Stimulated activated CD4-positive, alpha-beta T cell treated with anti-CD3 and anti-CD28 coated beads, Interleukin-4, amount 100 ng/mL, for 1 hour (primary cell): ENCODE data around the gene FHIT.
A peak's percentile ranks its signal among the peaks of the same experiment; 100 is the strongest.

Source experiments
- DNase-seq: peaks from one replicate; pipeline ENCODE4 v3.0.0-alpha.2; 2020

The FHIT gene

GRCh38 chr3:60178931-60179653 is 1072.2 kb downstream of the FHIT start:
- no peak for DNase-seq

- no peak for DNase-seq
Observed at GRCh38 chr3:60177726-60178125, 1073.5 kb downstream of the FHIT start.

GRCh38 chr3:60176614-60177013 is 1074.6 kb downstream of the FHIT start:
- no peak for DNase-seq

- no peak for DNase-seq
Observed at GRCh38 chr3:60175680-60176079, 1075.6 kb downstream of the FHIT start.

- DNase-seq = no peak
Observed at GRCh38 chr3:60169755-60170154, 1081.5 kb downstream of the FHIT start.

- DNase-seq = no peak
Observed at GRCh38 chr3:60167186-60167585, 1084.1 kb downstream of the FHIT start.

- no peak for DNase-seq
Observed at GRCh38 chr3:60160822-60161748, 1090.2 kb downstream of the FHIT start.

- no peak for DNase-seq
Observed at GRCh38 chr3:60160111-60160821, 1091.0 kb downstream of the FHIT start.

- DNase-seq = no peak
Observed at GRCh38 chr3:60158035-60158434, 1093.2 kb downstream of the FHIT start.

- DNase-seq = no peak
Observed at GRCh38 chr3:60154011-60154410, 1097.2 kb downstream of the FHIT start.

GRCh38 chr3:60153221-60153999 is 1097.8 kb downstream of the FHIT start:
- DNase-seq = no peak

- DNase-seq = no peak
Observed at GRCh38 chr3:60149501-60149900, 1101.8 kb downstream of the FHIT start.

GRCh38 chr3:60147249-60147950 is 1103.9 kb downstream of the FHIT start:
- DNase-seq = peak; percentile 5

- DNase-seq = no peak
Observed at GRCh38 chr3:60146121-60146520, 1105.1 kb downstream of the FHIT start.

GRCh38 chr3:60144071-60144470 is 1107.2 kb downstream of the FHIT start:
- DNase-seq = no peak

GRCh38 chr3:60142009-60142408 is 1109.2 kb downstream of the FHIT start:
- DNase-seq = no peak

GRCh38 chr3:60140160-60140559 is 1111.1 kb downstream of the FHIT start:
- no peak for DNase-seq

GRCh38 chr3:60136601-60137000 is 1114.7 kb downstream of the FHIT start:
- no peak for DNase-seq

- no peak for DNase-seq
Observed at GRCh38 chr3:60135474-60135873, 1115.8 kb downstream of the FHIT start.

GRCh38 chr3:60133269-60134162 is 1117.7 kb downstream of the FHIT start:
- DNase-seq = no peak

GRCh38 chr3:60131618-60132017 is 1119.6 kb downstream of the FHIT start:
- DNase-seq = no peak
